NCI-H446 (cell line): ENCODE data around the gene TNIP3.
"Not testable (repeated sequence)": the region's sequence is repeated elsewhere in the genome, so short reads cannot be mapped to it uniquely, and the experiment has no call there.

Source experiments
- DNase-seq, 2 experiments: peaks; one replicate each; lab custom pipeline; 2025; lab: John Stamatoyannopoulos, UW

Gene TNIP3

DNA sequence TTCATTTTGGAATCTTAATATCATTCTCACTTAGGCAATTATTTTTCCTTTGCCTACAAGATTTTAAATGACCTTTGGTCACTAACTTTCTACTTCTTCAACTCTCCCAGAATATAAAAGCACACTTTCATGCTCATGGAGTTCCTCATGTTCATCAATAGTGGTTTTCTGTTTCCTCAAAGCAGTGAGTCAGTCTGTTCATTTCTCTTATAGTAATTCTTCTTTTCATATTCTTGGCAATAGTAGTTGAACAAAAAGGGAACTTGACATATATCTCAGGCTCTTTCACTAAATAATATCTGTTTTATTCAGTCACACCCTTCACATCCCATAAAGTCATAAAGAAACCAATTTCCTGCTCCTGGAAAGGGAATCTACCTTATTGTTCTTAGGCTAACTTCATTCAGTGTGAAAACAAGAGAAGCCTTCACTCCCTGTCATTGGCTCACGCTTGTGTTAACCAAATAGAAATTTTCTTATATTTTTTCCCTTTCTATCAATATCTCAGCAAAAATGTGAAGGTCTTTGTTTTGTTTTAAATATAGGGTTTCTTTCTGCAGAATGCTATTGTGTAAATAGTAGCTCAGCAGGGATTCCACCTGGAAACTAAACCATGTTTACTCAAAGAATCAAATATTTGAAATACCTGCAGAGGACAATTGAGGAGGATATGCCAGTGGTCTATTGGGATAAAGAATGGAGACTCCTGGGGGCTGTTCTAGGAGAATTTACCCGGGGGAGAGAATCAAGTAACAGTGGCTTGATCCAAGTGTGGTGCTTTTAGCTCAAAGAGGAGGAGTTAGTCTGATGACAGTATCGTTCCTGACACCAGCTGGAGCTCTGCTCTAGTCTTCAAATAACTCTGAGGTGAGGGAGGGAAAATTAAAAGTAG is 13.4 kb upstream of the TNIP3 start:
- no peak for DNase-seq

DNA sequence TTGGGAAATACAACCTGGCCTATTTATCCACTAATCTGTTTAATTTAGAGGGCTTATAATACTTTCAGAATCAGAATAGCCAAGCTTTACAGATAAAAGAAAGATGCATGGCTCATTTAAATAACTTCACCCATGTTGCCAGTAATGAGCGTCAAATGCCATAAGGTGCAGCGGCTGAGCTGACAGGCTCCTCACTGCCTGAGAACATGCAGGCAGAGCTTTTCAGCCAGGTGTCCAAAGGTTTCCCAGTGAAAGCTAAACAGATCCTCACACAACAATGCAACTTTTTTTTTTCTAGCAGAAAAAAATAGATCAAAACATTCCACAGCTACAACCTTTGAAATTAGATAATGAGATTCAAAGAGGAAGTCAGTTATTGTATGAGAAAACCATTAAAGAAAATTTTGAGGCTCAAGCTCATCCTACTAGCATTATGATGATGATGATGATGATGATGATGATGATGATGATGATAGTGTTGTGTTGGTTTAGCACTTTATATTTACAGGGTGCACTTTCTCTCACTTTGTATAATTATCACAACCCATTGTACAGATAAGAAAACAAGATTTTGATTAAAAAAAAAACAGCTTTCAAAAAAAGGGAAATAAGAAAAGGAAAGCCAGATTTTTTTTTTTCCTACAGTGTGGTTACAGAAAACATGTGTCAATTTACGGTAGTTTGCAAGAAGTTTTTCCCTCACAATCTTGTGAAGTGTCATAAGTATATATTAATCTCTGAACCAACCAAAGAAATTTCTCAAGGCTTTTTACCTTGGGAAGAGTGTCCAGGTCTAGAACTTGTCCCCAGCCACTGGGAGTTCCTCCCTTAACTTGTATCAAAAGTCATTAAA is 12.2 kb upstream of the TNIP3 start:
- DNase-seq = no peak

DNA sequence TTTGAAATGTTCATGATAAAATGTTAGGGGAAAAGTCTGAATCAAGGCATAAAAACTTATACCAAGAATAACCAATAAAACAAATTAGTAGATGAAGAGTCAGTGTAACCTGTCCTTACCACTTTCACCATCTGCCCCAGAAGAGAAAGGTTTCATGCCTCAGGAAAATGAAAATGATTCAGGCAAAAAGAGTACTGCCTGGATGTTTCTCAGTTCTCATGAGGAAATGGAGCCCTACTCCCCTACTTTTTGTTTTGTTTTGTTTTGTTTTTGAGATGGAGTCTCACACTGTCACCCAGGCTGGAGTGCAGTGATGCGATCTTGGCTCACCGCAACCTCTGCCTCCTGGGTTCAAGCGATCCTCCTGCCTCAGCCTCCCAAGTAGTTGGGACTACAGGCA is 7.4 kb upstream of the TNIP3 start:
- DNase-seq = not testable (repeated sequence)

DNA sequence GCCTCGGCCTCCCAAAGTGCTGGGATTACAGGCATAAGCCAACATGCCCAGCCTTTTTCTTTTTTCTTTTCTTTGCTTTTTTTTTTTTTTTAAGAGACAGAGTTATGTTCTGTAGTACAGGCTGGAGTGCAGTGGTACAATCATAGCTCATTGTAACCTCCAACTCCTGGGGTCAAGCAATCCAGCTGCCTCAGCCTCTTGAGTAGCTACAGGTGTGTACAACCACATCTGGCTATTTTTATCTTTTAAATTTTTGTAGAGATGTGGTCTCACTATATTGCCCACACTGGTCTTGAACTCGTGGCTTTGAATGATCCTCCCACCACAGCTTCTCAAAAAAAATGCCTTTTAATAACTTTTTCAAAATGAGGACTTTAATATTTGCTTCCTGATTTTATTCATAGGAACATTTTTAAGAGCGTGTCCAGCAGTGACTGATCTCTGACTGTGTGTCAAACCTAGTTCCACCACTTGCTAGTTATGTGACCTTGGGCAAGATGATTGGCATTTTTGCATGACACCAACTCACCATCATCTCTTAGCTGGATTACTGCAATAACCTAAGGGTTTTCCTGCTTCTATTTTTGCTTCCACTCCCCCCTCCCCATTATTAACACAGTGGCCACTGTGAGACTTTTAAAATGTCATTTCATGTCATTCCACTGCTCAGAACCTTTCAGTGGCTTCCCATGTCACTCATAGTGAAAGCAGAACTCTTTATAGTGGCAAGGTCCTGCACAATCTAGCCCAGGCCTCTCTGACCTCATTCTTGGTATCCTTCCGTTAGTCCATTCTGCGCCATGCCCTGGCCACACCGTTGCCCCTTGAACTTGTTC is 4.5 kb upstream of the TNIP3 start:
- DNase-seq = no peak

DNA sequence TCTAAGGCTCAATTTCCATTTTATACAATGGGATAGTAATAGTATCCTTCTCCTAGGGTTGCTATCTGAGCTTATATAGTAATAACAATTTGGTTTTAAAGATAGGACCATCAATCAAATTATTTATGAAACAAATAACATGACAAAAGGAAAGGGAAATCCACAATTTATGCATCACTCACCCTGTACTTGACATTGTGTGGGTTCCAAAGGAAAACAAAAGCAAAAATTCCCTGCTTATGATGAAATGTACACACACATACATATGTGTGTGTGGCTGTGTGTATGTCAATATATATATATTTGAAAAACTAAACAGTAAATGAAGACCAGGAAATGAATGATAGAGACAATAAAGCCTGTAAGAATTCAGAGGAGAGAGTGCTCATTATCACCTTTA is 2.9 kb upstream of the TNIP3 start:
- DNase-seq = no peak

DNA sequence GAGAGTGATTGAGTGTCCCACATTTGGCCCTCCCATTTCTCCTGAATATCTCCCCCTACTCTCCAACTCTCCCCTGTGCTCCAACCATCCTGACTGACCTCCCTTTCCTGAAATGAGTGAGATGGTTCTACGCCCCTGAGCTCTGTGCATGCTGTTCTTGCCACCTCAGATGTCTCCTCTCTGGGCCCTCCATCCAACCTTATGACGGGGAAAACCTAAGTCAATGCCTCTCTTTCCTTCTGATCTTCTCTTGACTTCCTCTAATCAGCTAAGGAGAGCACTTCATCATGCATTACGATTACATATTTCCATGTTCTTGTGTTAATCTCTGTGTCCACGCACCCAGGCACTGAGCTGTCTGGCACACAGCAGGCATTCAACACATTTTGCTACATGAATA is 1.1 kb upstream of the TNIP3 start:
- DNase-seq = no peak

DNA sequence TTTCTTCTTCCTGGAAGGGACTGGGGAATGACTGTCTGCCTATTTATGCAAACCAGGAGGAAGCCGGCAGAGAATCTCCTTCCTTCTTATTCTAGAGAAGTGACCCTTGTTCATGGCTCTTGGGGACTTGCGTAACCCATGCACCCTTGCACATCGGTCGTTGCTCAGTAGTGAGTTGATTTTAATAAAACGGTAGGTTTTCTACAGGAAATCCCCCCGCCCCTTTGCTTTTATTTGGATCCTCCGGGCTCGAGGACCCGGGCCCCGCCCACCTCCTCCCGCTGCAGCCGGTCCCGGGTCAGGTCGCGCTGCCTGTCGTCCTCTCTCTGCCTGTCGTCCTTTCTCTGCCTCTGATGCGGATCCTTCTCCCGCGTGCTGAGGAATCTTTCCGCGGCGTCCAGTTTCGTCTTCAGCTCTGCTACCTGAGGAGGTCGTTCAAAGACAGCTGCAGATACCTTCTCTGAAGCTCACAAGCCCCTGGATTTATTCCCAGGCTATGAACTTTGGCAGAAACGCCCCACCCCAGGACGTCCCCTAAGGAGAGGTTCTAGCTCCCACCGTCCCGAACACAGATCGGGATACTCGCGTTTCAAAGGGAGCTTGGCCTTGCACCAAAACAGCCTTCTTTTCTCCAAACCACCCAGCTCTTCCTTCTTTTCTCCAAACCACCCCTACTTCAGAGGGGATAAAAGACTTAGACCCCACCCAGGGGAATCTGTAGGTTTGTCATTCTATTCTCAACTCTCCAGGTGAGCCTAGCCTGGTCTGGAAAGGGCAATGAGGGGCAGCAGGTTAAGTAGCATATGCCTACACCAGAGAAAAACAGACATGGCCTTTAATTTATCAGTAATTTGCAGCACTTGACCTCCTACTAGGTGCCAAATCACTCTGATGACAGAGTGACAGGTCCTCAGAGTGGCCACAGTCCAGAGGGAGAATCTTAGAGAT is 7.0 kb downstream of the TNIP3 start:
- no peak for DNase-seq

DNA sequence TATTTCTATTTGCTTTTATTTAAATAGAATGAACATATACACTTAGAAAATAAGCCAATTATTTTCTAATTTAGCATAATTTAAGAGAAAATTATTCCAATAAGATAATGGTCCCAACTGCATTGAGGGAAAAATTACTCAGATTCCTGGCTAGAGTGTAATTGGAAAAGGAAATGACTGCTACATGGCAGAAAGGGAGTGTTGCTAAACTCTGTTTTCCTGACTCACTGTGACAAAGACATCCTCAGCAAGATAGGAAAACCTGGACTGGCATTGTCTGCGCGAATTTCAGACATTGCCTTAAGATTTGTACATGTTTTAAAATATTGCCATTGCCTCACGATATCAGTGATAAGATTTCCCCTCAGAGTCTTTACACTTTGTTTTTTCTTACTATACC is 8.2 kb downstream of the TNIP3 start:
- no peak for DNase-seq

DNA sequence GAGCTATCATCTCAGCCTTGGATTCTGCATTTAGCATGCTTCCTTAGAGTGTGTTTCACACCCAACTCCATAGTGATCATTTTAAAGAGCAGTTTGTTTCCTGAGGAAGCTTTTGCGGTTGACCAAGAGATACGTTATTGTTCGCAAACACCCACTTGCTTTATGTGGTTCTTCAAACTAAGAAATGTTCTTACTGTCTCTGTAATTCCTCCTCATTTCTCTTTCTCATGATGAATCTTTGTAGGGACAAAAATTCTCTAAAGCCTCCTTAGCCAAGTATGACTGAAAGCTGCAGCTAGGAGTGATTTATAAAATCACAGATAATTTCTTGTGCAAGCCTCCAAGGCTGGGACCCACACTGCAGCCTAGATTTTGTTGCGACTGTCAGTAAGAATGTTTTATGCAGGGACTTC is 10.0 kb downstream of the TNIP3 start:
- no peak for DNase-seq

DNA sequence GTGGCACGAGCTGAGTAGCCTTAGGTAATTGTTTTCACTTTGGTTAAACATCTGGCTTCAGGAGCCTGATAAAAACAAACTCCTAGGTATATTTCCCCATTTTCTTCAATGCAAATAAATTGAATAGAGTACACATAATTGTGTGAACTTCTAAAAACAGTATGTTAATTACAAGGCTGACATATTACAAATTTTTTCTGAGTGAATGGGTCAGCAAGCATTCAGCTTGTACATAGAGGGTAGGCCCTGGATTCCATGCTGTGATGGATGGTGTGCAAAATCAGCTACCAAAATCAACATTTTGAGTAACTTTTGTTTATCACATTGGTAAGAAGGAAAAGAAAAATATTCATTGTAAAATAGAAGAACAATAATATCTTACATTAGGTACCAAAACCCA is 12.2 kb downstream of the TNIP3 start:
- DNase-seq = no peak

DNA sequence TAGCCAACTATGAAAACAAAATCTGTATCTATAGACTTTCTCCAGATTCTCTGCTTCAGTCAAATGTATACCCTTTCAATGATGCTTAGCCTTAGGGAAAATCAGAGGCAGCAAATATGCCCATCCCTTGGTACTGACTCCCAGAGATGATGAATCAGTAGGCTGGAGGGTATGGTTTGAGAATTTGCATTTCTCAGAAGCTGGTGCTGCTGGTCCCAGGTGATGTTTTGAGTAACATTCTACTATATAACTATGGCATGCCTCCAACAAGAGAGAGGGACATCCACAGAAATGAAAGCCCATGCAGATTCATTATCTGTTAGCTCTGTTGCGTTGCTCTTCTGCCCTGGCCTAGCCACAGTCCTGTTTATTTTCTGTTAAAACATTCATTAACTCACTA is 13.6 kb downstream of the TNIP3 start:
- no peak for DNase-seq

DNA sequence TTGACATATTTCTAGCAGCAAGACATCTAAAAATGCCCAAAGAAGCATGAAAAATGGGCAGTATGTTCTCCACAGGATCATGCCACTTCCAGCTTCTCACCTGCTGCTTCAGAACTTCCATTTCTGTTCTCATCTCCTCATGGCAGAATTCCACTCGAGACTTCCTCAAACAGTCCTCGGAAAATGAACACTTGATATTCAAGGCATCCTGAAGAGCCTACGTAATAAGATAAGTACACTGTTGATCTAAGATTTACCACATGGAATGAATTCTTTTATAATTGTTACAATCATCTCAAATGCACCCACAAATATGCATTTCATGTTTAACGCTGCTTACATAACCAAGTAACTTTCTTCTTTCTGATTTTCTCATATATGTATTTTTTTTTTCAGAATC is 14.1 kb downstream of the TNIP3 start:
- no peak for DNase-seq

DNA sequence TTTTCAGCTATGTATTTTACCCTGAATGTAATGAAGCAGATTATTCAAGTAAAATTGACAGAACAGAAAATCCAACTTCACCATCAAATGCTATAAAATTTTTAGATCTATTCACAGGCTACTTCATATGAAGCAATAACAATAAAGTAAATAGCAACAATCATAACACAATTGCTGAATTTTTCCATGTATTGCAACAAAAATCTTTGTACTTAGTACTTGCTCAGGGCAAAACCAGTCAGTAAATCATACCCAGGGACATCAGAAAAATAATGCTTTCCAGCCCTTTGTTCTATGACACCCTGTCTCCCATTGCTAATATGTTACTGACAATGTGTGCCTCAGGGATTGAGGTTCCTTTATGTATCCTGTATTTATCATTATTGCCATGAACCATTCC is 15.5 kb downstream of the TNIP3 start:
- DNase-seq = no peak

DNA sequence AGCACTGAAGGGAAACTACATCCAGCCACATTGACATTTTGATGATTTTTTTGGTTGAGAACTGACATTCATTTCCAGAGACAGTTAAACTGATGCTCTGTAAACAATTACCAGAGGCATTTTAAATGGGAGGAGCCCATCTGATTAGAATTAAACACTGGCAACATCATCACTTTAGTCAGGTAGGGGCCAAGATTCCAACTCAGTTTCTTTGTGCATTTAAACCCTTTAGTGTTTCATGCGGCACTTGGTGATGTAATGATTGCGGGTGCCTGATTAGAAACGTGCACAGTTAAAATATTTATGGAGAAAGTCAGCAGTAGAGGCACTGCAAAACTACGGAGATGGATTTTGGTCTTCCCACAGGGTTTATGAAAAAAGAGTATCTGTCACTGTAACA is 16.1 kb downstream of the TNIP3 start:
- DNase-seq = no peak

DNA sequence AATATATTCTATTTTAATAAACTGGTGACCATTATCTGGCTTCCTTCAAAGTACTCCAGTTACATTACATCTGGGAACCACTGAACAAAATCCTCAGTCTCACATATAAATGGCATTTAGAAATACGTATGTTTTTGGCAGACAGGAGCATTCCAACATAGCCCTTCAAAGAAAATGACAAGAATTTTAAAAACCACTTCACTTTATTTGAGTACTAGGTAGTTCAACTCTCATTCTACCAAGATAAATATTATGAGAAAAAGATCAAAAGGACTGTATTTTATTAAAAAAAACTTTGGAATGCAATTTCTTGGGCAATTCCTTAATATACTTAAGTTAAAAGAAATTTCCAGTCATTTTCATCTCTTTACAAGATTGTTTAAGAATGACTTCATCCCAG is 17.6 kb downstream of the TNIP3 start:
- no peak for DNase-seq

DNA sequence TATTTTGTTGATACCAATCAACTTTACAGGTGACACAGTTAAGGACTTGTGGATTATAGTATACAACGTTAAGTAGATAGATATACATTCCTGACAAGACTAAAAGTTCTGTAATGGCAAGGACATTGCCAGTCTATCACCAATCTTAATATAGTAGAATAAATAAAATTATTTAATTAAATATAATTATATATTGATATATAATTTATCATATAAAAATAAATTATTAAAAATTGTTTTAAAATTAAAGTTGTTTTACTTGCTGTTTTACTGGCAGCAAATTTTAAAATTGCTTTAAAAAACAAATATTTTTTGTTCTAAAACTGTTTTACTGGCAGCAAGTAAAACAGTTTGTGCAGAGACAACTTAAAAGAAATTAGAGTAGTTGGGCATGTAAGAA is 18.7 kb downstream of the TNIP3 start:
- DNase-seq = no peak

DNA sequence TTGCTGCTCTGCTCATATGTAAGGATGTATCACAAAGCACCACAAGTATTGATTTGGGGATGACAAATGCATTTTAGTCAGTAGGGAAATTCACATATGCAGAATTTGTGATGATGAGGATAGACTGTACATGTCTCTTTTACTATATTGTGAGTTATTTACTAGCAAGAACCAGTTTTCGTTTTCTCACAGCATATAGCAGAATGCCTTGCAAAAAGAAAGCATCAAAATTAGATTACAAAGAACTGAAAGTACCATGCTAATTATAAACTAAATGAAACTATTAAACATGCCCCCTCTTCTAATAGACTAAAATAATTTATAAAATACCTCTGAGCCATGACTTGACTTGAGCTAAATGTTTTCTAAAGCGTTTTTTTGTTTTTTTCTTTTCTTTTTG is 20.1 kb downstream of the TNIP3 start:
- no peak for DNase-seq

DNA sequence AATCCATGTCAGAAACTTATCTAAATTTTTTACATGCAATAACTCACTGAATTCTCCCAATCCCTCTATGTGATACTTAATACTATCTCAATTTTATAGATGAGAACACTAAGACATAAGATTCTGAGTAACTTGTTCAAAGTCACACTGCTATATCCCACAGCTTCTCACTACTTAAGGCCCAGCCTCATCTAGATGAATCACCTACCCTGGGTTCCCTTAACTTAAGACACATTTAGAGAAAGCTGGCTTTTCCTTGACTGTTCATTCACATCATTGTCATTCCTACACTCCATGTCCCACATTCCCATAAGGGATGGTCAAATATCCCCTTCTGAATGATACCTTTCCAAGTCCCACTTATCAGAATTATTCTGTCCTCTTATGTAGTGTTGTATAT is 21.0 kb downstream of the TNIP3 start:
- no peak for DNase-seq

DNA sequence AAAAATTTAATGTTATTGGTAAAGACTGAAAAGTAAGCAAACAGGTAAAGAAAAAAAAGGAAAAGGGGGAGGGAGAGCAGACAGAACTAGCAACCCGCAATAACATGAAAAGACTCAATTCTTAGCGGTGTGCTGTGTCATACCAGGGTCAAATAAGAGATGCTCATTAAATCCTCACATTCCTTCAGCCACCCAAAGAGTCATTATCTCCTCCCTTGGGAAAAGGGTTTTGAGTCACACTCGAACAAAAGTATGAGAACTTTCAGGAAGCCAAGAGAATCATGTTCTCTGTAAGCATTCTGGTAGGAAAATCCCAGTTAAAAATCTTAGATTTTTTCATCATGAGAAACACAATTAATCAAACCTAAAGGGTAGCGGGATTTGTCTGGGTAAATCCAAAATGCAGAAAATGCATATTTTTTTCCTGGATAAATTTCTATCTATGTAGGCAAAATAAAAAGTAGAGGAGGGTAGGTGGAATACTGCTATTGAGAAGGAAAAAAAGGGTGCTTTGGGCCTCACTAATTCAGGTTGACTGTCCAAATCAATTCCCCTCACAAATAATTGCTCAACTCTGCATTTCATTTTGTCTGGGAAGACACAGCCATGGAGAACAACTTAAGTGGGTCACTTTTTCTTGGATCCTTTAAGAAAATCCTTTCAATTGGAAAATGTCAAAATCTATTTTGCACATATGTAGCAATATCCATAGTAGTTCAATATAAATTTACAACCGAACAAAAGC is 23.2 kb downstream of the TNIP3 start:
- no peak for DNase-seq

DNA sequence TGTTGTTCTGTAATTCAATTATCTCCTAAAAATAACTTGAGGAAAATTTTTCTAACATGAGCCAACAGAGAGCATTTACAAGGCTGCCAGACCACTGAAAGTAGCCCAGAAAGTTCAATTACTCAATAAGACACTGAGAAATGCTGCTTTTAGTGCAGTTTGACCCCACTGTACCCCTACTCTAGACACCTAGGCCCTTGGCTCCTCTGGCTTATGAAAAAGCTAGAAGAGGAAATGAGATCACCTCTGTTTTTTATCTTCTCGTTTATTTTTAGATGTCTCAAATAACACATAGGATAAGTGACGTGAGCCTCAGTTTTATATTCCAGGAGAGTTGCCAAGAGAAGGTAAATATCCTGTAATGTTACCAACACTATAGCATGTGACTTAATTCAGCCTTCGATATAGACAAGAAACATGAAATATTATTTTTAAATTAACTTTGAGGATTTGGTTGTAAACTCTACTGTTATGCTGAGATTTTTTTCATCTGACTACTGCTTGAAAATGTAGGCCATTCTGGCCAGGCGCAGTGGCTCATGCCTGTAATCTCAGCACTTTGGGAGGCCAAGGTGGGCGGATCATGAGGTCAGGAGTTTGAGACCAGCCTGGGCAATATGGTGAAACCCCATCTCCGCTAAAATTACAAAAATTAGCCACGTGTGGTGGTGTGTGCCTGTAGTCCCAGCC is 24.4 kb downstream of the TNIP3 start:
- DNase-seq = no peak
